Left ventricle myocardium superior (tissue), 1 donor: ENCODE results near the gene SYCP2. TPM values are rescaled to one million over a fixed set of nuclear protein-coding genes. Genes with fewer than 3 reads are reported as not detected.
A peak's percentile ranks its signal among the peaks of the same experiment; 100 is the strongest.
"Not testable (repeated sequence)": the region's sequence is repeated elsewhere in the genome, so short reads cannot be mapped to it uniquely, and the experiment has no call there.

ENCODE experiments used
- ATAC-seq: fragments of 200-7000 bp; cut with Tn5 transposase; one replicate; pipeline ENCODE4 v1.9.1; 2020; ENCODE audit warnings: mild to moderate bottlenecking, moderate library complexity
- DNase-seq: peaks from one replicate; pipeline ENCODE4 v3.0.0-alpha.2; 2020
- intact Hi-C: fragments of 100-400 bp; cut with micrococcal nuclease; formaldehyde crosslinking; loops from one replicate; pipeline ENCODE4 v1.11.0; 2022
- long read RNA-seq: library from polyadenylated mRNA; unstranded; transcript quantifications from one replicate; pipeline ENCODE4 v2.0.0, GENCODE V29; 2021
- total RNA-seq: library from RNA; stranded (reverse); fragmentation: NEBNext Ultra II Directional; extraction: Animal tissue kit (Norgen Biotek cat#: 25700); gene quantifications from one replicate; pipeline ENCODE4 v1.2.1, GENCODE V29; 2021
- donor health status: DM: no; HTN: yes; CAD: no; lungs with severe emphysema.

Gene SYCP2, protein sequence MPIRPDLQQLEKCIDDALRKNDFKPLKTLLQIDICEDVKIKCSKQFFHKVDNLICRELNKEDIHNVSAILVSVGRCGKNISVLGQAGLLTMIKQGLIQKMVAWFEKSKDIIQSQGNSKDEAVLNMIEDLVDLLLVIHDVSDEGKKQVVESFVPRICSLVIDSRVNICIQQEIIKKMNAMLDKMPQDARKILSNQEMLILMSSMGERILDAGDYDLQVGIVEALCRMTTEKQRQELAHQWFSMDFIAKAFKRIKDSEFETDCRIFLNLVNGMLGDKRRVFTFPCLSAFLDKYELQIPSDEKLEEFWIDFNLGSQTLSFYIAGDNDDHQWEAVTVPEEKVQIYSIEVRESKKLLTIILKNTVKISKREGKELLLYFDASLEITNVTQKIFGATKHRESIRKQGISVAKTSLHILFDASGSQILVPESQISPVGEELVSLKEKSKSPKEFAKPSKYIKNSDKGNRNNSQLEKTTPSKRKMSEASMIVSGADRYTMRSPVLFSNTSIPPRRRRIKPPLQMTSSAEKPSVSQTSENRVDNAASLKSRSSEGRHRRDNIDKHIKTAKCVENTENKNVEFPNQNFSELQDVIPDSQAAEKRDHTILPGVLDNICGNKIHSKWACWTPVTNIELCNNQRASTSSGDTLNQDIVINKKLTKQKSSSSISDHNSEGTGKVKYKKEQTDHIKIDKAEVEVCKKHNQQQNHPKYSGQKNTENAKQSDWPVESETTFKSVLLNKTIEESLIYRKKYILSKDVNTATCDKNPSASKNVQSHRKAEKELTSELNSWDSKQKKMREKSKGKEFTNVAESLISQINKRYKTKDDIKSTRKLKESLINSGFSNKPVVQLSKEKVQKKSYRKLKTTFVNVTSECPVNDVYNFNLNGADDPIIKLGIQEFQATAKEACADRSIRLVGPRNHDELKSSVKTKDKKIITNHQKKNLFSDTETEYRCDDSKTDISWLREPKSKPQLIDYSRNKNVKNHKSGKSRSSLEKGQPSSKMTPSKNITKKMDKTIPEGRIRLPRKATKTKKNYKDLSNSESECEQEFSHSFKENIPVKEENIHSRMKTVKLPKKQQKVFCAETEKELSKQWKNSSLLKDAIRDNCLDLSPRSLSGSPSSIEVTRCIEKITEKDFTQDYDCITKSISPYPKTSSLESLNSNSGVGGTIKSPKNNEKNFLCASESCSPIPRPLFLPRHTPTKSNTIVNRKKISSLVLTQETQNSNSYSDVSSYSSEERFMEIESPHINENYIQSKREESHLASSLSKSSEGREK (N-terminal part only)
- 2.8 TPM for total RNA-seq
- long read RNA-seq, partial matches to known transcripts: 0 of 3 reads
- long read RNA-seq, other reads (novel, unspliced or antisense): 3 of 3 reads

DNA sequence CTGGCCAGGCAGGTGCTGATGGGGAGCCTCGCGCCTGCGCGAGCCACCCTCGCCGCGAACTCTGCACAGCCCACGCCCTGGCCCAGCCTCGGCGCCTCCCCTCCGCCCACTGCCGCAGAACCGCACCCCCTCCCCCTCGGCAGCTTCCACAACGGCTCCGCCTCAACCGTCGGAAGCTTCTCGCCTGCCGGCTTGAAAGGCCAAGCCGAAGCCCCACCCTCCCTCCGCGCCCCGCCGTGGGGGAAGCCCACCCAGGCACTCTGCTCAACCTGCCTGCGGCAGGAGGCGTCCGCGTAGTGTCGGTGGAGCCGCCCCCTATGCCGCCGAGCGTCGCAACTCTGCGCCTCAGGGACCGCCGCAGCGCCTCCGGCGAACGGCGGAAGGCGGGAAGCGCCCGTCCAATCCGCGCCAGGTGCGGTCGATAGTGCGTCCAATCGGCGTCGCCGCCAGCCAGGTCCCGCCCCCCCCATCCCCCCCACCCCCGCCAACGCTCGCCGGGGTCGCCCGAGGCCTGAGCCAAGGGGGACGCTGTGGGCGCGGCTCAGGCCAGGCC lies at the start of gene SYCP2:
Gene SYCP2 (minus strand): TSS at position 342 of the 553 bp plus-strand sequence. CDS start 11,224 bp downstream, outside the sequence.
- intact Hi-C loops: no loop called here
- peak; percentile 80 for ATAC-seq
- DNase-seq: peak; percentile 82

GRCh38 chr20:59983076-59983475 lies 49.6 kb upstream of the SYCP2 start:
- ATAC-seq: no peak
- intact Hi-C loops: no loop called here
- DNase-seq: no peak

DNA sequence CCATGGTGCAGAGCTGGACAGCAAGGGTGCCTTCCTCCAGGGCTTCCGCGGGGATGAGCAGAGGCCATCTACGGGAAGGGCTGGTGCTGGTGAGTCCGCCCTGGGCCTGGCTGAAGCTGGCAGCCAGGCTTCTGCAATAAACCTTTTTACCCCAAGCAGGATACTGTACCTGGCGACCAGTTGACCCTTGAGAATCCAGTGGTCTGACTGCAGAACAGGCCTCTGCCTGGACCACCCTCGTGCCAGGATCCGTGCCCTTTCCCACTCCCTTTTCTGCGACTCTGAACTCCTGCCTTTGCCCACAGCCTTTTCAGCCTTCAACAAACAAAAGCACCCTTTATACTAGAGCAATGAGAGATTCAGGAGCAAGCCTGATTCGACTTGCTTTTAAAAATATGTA lies 43.6 kb upstream of the SYCP2 start:
- intact Hi-C loops: no loop called here
- DNase-seq: no peak
- ATAC-seq: no peak

DNA sequence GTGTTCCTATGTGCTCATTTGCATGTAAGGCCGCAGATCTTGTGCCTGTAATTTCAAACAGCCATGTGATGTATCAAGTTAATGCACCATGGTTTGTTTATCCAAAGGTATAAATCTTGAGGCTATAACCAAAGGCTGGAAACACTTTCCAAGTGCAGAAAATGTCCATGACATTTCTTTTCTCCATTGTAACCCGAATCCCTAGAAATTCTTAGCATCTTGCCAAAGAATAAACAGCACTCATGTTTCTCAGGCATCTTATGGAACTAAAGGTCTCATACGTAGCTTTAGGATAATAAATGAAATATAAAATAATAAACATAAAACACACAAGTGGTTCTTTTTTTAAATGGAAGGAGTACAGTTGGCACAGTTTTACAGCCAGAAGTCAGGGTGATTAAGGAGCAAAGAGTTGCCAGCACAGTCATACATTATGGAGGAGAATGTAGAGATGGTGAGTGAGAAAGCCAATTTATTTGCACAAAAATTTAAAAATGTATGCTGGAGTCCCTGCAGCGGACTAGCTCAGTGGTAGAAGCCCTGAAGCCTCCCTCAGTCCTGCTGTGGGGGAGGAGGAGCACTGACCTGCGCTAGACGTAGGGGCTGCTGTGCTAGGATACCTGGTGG lies 42.8 kb upstream of the SYCP2 start:
- DNase-seq (no peak), ATAC-seq (no peak)
- intact Hi-C loops: no loop called here

DNA sequence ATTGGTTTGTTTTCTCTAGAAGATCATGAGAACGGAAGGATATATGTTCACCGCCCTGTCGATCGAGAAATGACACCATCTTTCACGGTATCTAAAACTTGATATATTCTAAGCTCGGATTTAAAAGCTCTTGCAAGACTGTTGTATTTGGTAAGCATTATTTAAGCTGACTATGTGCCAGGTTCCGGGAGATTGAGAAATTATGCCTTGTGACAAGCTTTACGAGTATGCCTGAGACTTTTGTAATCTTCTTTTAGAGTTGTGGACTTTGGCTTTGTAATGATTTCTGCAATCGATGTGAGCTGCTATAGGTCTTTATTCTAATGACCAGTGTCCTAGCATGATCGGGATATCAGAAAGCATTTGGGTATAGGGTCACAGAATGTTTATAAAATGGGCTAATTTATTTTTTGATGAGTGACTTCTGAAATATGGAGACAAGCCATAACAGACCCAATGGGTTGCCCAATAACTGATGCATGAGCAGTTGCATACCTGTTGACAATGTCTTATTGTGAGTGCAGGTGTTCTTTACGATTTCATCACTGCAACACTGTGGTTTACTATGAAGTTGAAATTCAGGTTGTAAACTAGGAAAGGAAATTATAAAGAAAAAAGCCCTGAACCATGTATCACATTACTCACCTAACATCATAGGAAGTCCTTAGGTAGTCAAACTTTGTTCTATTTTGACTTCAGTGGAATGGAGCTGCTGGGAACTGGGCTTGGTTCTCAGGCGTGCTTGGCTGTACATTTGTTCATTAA lies 38.8 kb upstream of the SYCP2 start:
- no peak for ATAC-seq
- intact Hi-C loops: no loop called here
- no peak for DNase-seq

GRCh38 chr20:59971428-59971827 lies 38.0 kb upstream of the SYCP2 start:
- ATAC-seq (no peak), DNase-seq (no peak)
- intact Hi-C loops: no loop called here

- DNase-seq (no peak), ATAC-seq (no peak)
- intact Hi-C loops: no loop called here
Measured at GRCh38 chr20:59966428-59966827, 33.0 kb upstream of the SYCP2 start.

GRCh38 chr20:59962155-59962554 lies 28.7 kb upstream of the SYCP2 start:
- DNase-seq: no peak
- intact Hi-C loops: no loop called here
- no peak for ATAC-seq

DNA sequence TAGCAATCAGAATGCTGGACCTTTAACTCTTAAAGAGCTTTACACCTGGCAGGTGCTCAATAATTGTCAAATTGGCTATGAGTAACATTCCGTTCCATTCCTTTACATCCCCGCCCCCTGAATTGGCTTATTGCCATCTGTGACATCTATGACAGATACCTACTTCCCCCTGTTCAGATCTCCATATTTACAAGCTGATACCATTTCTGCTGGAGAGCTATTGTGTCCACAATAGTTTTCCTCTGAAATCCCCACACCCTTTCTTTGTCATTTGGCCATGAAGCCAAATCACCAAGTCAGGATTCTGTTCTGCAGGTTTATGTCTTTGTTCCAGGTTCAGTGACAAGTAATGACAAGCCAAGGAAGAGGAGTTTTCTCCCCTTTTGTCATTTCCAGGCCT lies 28.0 kb upstream of the SYCP2 start:
- intact Hi-C loops: no loop called here
- DNase-seq (no peak), ATAC-seq (no peak)

DNA sequence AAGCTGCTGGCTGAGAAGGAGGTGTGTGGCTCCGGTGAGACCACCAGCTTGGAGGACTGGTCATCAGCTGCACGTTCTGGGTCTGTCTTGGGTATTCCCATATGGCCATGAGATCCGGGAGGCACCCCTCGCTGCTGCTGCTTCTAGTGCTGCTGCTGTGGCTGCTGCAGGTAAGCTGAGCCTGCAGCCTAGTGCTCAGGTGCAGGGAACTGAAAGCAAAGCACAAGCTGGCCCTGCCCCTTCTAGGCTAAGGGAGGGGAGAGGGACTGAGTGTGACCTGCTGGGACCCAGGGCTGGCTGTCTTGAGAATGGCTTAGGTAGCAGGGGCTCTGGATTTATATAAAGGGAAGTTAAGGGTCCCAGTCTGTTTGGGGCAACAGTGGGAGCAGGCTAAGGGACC lies 25.2 kb upstream of the SYCP2 start:
- intact Hi-C loops: no loop called here
- ATAC-seq (no peak), DNase-seq (no peak)

DNA sequence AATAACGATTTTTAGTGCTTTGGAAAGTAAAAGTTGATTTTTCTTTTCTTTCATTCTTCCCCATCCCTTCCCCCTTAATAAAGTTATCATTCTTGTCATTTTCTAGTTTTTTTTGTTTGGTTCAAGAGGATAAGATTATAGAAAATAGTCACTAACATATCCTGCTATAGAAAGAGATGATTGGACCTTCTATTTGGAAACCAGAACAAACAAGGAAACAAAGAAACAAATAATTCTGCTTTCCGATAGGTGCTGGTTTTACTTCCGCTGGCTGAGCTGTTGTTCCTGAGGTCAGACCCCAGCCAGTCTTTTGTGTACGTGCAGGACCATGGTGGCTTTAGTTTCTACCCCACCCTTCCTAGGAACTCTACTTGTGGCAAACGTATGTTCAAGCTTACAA lies 24.7 kb upstream of the SYCP2 start, which contains the start of gene CDH26:
Gene CDH26 (plus strand): TSS at position 301 of the 400 bp plus-strand sequence. CDS start 304 bp downstream, outside the sequence.
- DNase-seq: no peak
- intact Hi-C loops: no loop called here
- ATAC-seq: no peak

DNA sequence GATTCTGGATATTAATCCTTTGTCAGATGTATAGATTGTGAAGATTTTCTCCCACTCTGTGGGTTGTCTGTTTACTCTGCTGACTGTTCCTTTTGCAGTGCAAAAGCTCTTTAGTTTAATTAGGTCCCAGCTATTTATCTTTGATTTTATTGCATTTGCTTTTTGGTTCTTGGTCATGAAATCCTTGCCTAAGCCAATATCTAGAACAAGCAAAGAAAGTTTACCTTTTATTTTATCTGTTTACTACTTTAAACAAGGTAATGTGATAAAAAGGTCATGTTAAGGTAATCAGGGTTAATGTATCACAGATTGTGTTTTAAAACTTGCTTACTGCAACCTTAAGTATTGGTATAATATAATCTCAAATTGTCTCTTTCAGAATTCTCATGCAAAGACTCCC lies 24.1 kb upstream of the SYCP2 start:
- ATAC-seq, DNase-seq, intact Hi-C loops: not testable (repeated sequence)

DNA sequence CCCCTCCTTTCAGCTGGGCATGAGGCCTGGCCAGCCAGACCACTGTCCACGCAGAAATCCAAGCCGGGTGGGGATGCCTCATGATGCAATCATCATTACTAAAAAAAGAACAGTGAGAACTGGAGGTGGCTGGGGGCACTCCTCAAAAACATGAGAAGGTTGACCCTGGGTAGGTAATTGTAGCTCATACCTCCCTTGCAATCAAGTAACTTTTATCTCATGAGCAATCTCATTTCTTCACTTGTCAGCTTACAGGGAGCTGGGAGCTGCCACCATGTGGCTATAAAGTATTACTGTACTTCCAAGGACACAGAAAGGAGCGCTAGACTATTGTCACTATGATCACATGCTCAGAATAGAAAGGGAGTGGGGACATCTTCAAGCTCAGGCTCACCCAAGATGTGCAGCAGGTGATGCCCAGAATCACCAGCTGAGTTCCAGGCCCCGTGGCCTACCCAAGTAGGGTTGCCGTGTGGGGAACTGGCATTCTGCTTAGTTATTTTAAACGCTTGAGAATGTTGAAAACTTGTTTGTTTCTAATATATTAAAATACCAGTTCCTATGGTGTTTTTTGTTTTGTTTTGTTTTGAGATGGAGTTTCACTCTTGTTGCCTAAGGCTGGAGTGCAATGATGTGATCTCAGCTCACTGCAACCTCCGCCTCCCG lies 21.8 kb upstream of the SYCP2 start:
- ATAC-seq (peak; percentile 49), DNase-seq (no peak)
- intact Hi-C loops: no loop called here

DNA sequence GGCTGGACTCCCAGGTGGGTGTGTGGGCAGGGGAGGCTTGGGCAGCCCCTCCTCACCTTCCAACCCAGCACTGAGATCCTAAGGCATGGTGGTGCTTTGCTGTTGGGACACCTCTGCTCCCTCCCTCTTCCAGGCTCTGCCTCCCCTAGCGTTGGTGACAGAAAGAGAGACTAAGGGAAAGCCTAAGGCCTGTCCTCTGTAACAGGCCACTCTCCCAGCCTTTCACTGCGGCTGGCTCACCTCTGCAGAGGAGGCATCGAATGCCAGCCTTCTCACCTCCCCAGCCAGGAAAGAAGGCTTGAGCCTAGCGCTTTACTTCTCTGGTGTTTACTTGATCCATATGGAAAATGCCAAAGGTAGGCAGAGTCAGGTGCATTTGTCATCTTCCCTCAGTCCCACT lies 21.3 kb upstream of the SYCP2 start:
- intact Hi-C loops: no loop called here
- DNase-seq (no peak), ATAC-seq (no peak)

DNA sequence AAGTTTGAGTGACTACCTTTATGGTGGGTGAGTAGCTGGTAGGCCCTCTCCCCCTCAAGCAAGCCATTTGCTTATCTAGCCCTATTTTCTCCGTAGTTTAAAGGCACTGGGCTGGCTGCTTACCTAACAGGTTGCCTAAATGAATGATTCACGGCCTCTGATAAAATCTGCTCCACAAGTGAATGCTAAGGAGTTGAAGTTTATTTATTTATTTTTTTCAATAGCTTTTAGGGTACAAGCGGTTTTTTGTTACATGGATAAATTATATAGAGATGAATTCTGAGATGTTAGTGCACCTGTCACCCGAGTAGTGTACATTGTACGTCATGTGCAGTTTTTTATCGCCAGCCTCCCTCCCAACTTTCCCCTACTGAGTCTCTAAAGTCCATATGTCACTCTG lies 16.5 kb upstream of the SYCP2 start:
- ATAC-seq (no peak), DNase-seq (no peak)
- intact Hi-C loops: no loop called here

GRCh38 chr20:59948828-59949720 lies 15.6 kb upstream of the SYCP2 start:
- DNase-seq (no peak), ATAC-seq (peak; percentile 40)
- intact Hi-C loops: no loop called here
